Suprapubic skin (tissue), 2 donors: ENCODE data around the gene SLC11A1.

ENCODE experiments used
- EP300 ChIP-seq: sonication (generic); formaldehyde crosslinking; IDR thresholded peaks from one replicate; pipeline ENCODE4 v1.6.1; 2017; ENCODE audit warnings: antibody characterized with exemption
- POLR2A ChIP-seq, 2 donors: fragments of 450-650 bp; IDR thresholded peaks; one replicate each; pipeline ENCODE4 v1.6.1; 2017; ENCODE audit warnings: antibody characterized with exemption in 2 of 2, mild to moderate bottlenecking in 2 of 2, moderate library complexity in 2 of 2

DNA sequence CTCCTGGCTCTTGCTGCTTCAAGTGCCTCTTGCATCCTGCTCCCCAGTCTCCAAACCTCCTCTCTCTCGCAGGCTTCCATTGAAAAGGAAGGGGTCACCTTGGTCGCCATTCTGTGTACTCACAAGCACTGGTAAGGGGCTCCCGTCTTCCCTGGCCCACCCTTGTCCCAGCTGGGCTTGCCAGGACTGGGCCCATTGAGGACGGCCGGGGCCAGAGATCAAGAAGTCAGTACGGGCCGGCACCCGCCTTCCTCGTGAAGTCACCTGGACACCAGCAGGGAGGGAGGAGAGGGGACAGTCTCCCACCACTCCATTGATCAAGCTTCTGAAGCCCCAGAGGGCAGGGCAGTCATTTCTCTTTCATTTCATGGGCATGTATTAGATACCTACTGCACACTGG is 41.4 kb upstream of the SLC11A1 start:
- TF ChIP-seq EP300 (no peak), POLR2A (IDR thresholded peaks at IDR 0.05) (no peak)
